MM.1S (cell line): ENCODE measurements around the gene FAXDC2.
"Not testable (repeated sequence)": the region's sequence is repeated elsewhere in the genome, so short reads cannot be mapped to it uniquely, and the experiment has no call there.

Experiments used
- DNase-seq: peaks from one replicate; pipeline ENCODE4 v3.0.0-alpha.2; 2015
- H2AFZ ChIP-seq: fragments of 300-600 bp; sonication (generic); 2 replicates; pipeline ENCODE4 v1.6.0; 2016; ENCODE audit warnings: antibody characterized with exemption, low read length
- H3F3A ChIP-seq: fragments of 300-600 bp; sonication (generic); 2 replicates; pipeline ENCODE4 v1.6.1; 2016; ENCODE audit warnings: mild to moderate bottlenecking, antibody characterized with exemption, low read length, moderate library complexity, mixed read lengths; ENCODE audit not compliant: insufficient read depth
- H3K27ac ChIP-seq: fragments of 300-600 bp; sonication (generic); 2 replicates; pipeline ENCODE4 v1.5.1; 2016; ENCODE audit warnings: mild to moderate bottlenecking, low read length
- H3K27me3 ChIP-seq: fragments of 300-600 bp; sonication (generic); replicated peaks from 2 replicates; pipeline ENCODE4 v1.6.0; 2016; ENCODE audit warnings: low read length; ENCODE audit not compliant: insufficient read depth
- H3K36me3 ChIP-seq: fragments of 300-600 bp; sonication (generic); replicated peaks from 2 replicates; pipeline ENCODE4 v1.6.1; 2016; ENCODE audit warnings: mild to moderate bottlenecking, low read length, mixed read lengths; ENCODE audit not compliant: insufficient read depth
- H3K4me1 ChIP-seq: fragments of 300-600 bp; sonication (generic); 2 replicates; pipeline ENCODE4 v1.6.1; 2016; ENCODE audit warnings: low read length, mixed read lengths
- H3K4me2 ChIP-seq: fragments of 300-600 bp; sonication (generic); 2 replicates; pipeline ENCODE4 v1.6.0; 2016; ENCODE audit warnings: low read depth, low read length
- H3K4me3 ChIP-seq: fragments of 300-600 bp; sonication (generic); 2 replicates; pipeline ENCODE4 v1.5.1; 2016; ENCODE audit warnings: low read length, mixed read lengths
- H3K79me2 ChIP-seq: fragments of 300-600 bp; sonication (generic); 2 replicates; pipeline ENCODE4 v1.6.1; 2016; ENCODE audit warnings: mixed run types, low read length, mixed read lengths
- H3K9ac ChIP-seq: fragments of 300-600 bp; sonication (generic); 2 replicates; pipeline ENCODE4 v1.6.1; 2016; ENCODE audit warnings: low read length, mixed read lengths
- H3K9me2 ChIP-seq: fragments of 300-600 bp; sonication (generic); replicated peaks from 2 replicates; pipeline ENCODE4 v1.6.1; 2016; ENCODE audit warnings: mild to moderate bottlenecking, low read length, mixed read lengths; ENCODE audit not compliant: insufficient read depth
- H3K9me3 ChIP-seq: fragments of 300-600 bp; sonication (generic); replicated peaks from 2 replicates; pipeline ENCODE4 v1.6.1; 2016; ENCODE audit warnings: mild to moderate bottlenecking, low read length, mixed read lengths; ENCODE audit not compliant: insufficient read depth
- H4K20me1 ChIP-seq: fragments of 300-600 bp; sonication (generic); 2 replicates; pipeline ENCODE4 v1.6.1; 2016; ENCODE audit warnings: mild to moderate bottlenecking, low read length, moderate library complexity, mixed read lengths; ENCODE audit not compliant: insufficient read depth
- CTCF ChIP-seq: fragments of 300-600 bp; sonication (generic); IDR thresholded peaks from 2 replicates; pipeline ENCODE4 v1.5.1; 2016; ENCODE audit warnings: antibody characterized with exemption, low read length, mixed read lengths
- EZH2 ChIP-seq: fragments of 300-600 bp; sonication (generic); optimal IDR thresholded peaks from 2 replicates; pipeline ENCODE3; 2017; ENCODE audit warnings: low read depth, mild to moderate bottlenecking, antibody characterized with exemption, low read length, mixed read lengths
- EZH2phosphoT487 ChIP-seq: fragments of 300-600 bp; sonication (generic); IDR thresholded peaks from 2 replicates; pipeline ENCODE4 v1.6.1; 2018; ENCODE audit warnings: antibody characterized with exemption, low read length

Gene FAXDC2

GRCh38 chr5:154823605-154824004 is 26.8 kb downstream of the FAXDC2 start:
- Histone ChIP-seq H3K9ac (no peak overlapping the region), H3K4me1 (no peaks in the 10 kb centered on the region), H3K4me2 (no peak overlapping the region), H2AFZ (no peak overlapping the region), H3K27ac (no peak overlapping the region), H3K9me3 (no peaks in the 10 kb centered on the region), H3K27me3 (no peaks in the 10 kb centered on the region), H3F3A (no peaks in the 10 kb centered on the region; the same call in 1 of the 2 replicates), H3K36me3 (no peaks in the 10 kb centered on the region; the same call in 1 of the 2 replicates), H3K9me2 (no peaks in the 10 kb centered on the region), H4K20me1 (no peaks in the 10 kb centered on the region), H3K79me2 (no peaks in the 10 kb centered on the region), H3K4me3 (no peak overlapping the region)
- no peak for DNase-seq
- TF ChIP-seq CTCF (no peak), EZH2 (no peak), EZH2phosphoT487 (no peak)

- not testable (repeated sequence) for H3K4me3 ChIP-seq, H3K27me3 ChIP-seq, H4K20me1 ChIP-seq, H3K9me3 ChIP-seq, H3K4me1 ChIP-seq, H3K79me2 ChIP-seq, H3K36me3 ChIP-seq, H3F3A ChIP-seq, H3K9me2 ChIP-seq, H3K4me2 ChIP-seq, H2AFZ ChIP-seq, H3K27ac ChIP-seq, H3K9ac ChIP-seq, DNase-seq
Observed at GRCh38 chr5:154822896-154823295, 27.5 kb downstream of the FAXDC2 start.

- no peak for DNase-seq
- Histone ChIP-seq H3F3A (no peaks in the 10 kb centered on the region; the same call in 1 of the 2 replicates), H3K4me3 (no peak overlapping the region), H4K20me1 (no peaks in the 10 kb centered on the region), H3K4me2 (no peak overlapping the region), H3K27me3 (no peaks in the 10 kb centered on the region), H3K9me3 (no peaks in the 10 kb centered on the region), H3K36me3 (peaks cover 11% of the 10 kb centered on the region), H3K4me1 (no peaks in the 10 kb centered on the region), H3K27ac (no peak overlapping the region), H2AFZ (no peak overlapping the region), H3K79me2 (no peaks in the 10 kb centered on the region; the same call in 1 of the 2 replicates), H3K9me2 (no peaks in the 10 kb centered on the region), H3K9ac (no peak overlapping the region)
- TF ChIP-seq EZH2phosphoT487 (no peak), CTCF (no peak), EZH2 (no peak)
Observed at GRCh38 chr5:154820383-154820782, 30.0 kb downstream of the FAXDC2 start.

GRCh38 chr5:154819546-154819945 is 30.9 kb downstream of the FAXDC2 start:
- peaks cover 11% of the 10 kb centered on the region for H3K36me3 ChIP-seq
- no peaks in the 10 kb centered on the region for H3K9me2 ChIP-seq
- H3K4me3 ChIP-seq, result no peak overlapping the region
- H4K20me1 ChIP-seq, result no peaks in the 10 kb centered on the region
- H3F3A ChIP-seq, result no peaks in the 10 kb centered on the region; the same call in 1 of the 2 replicates
- no peaks in the 10 kb centered on the region for H3K4me1 ChIP-seq
- H3K27ac ChIP-seq, result no peak overlapping the region
- TF ChIP-seq EZH2 (no peak), CTCF (no peak), EZH2phosphoT487 (no peak)
- DNase-seq, result no peak
- H2AFZ ChIP-seq, result no peak overlapping the region
- no peaks in the 10 kb centered on the region; the same call in 1 of the 2 replicates for H3K79me2 ChIP-seq
- no peaks in the 10 kb centered on the region for H3K9me3 ChIP-seq
- H3K27me3 ChIP-seq, result no peaks in the 10 kb centered on the region
- H3K9ac ChIP-seq, result no peak overlapping the region
- no peak overlapping the region for H3K4me2 ChIP-seq
